ENCODE measurements around the gene LAMC2.

GRCh38 chr1:183144752-183145151, 41.3 kb upstream of the LAMC2 start:
- TF ChIP-seq, protein P1, sequence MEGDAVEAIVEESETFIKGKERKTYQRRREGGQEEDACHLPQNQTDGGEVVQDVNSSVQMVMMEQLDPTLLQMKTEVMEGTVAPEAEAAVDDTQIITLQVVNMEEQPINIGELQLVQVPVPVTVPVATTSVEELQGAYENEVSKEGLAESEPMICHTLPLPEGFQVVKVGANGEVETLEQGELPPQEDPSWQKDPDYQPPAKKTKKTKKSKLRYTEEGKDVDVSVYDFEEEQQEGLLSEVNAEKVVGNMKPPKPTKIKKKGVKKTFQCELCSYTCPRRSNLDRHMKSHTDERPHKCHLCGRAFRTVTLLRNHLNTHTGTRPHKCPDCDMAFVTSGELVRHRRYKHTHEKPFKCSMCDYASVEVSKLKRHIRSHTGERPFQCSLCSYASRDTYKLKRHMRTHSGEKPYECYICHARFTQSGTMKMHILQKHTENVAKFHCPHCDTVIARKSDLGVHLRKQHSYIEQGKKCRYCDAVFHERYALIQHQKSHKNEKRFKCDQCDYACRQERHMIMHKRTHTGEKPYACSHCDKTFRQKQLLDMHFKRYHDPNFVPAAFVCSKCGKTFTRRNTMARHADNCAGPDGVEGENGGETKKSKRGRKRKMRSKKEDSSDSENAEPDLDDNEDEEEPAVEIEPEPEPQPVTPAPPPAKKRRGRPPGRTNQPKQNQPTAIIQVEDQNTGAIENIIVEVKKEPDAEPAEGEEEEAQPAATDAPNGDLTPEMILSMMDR (conservative IDR thresholded peaks at IDR 0.05), result no peak
- no peak for TF ChIP-seq ZFX (IDR thresholded peaks at IDR 0.05)
